ENCODE data around the gene ZNF865.

DNA sequence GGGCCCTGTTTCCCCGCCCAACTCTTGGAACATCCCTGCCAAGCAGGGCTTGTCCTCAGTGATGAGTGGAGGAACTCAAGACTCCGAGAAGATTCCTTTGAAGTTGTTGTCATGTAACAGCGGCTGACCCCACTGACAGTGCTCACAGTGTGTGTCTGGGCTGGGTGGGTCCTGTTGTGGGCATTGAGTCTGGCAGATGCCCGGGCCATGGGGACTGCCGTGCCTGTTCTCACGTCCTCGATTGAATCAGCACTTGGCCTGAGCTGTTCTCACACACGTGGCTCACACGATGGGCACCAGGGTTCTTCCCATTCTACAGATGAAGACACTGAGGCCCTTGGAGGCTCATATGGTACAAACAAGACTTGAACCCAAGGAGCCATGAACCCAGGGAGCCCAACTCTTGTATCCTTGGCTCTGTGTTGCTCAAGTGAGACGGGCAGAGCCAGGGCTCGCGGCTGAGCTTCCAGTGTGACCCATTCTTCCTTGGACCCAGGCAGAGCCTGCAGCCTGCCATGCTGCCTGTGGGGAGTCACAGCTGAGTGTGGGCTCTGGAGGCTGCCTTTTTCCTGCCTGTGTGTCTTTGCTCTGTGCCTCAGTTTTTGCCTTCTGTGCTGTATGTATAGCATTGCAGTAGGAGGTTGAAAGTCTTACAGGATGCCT lies 61.0 kb downstream of the ZNF865 start:
- TF ChIP-seq, protein P1, sequence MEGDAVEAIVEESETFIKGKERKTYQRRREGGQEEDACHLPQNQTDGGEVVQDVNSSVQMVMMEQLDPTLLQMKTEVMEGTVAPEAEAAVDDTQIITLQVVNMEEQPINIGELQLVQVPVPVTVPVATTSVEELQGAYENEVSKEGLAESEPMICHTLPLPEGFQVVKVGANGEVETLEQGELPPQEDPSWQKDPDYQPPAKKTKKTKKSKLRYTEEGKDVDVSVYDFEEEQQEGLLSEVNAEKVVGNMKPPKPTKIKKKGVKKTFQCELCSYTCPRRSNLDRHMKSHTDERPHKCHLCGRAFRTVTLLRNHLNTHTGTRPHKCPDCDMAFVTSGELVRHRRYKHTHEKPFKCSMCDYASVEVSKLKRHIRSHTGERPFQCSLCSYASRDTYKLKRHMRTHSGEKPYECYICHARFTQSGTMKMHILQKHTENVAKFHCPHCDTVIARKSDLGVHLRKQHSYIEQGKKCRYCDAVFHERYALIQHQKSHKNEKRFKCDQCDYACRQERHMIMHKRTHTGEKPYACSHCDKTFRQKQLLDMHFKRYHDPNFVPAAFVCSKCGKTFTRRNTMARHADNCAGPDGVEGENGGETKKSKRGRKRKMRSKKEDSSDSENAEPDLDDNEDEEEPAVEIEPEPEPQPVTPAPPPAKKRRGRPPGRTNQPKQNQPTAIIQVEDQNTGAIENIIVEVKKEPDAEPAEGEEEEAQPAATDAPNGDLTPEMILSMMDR (IDR thresholded peaks at IDR 0.05): no peak
- TF ChIP-seq EZH2 (IDR thresholded peaks at IDR 0.05; ENCODE audit: borderline replicate concordance, insufficient read depth, low read depth, low read length, poor library complexity, severe bottlenecking): no peak
